Effector memory CD4-positive, alpha-beta T cell (primary cell): ENCODE data around the gene SLC4A4.

ENCODE experiments used
- DNase-seq, 3 donors: peaks; one replicate each; pipeline ENCODE4 v3.0.0-alpha.2; 2020
- H3K27ac ChIP-seq: 2 replicates; pipeline ENCODE4 v1.7.0; 2013; ENCODE audit warnings: mild to moderate bottlenecking, low read length, moderate library complexity; ENCODE audit not compliant: insufficient read depth, poor library complexity, severe bottlenecking
- H3K27me3 ChIP-seq: replicated peaks from 2 replicates; pipeline ENCODE4 v1.7.0; 2013; ENCODE audit warnings: mild to moderate bottlenecking, low read length; ENCODE audit not compliant: insufficient read depth, control insufficient read depth, poor library complexity, severe bottlenecking
- H3K36me3 ChIP-seq: 2 replicates; pipeline ENCODE4 v1.7.0; 2013; ENCODE audit warnings: mild to moderate bottlenecking, low read length, moderate library complexity; ENCODE audit not compliant: control insufficient read depth, insufficient read depth
- H3K4me1 ChIP-seq: 2 replicates; pipeline ENCODE4 v1.7.0; 2013; ENCODE audit warnings: low read length, mild to moderate bottlenecking; ENCODE audit not compliant: control insufficient read depth, insufficient read depth, poor library complexity, severe bottlenecking
- H3K4me3 ChIP-seq: 2 replicates; pipeline ENCODE4 v1.7.0; 2013; ENCODE audit warnings: low read length, low read depth, mild to moderate bottlenecking; ENCODE audit not compliant: insufficient read depth, poor library complexity, severe bottlenecking
- H3K9me3 ChIP-seq: 2 replicates; pipeline ENCODE4 v1.7.0; 2013; ENCODE audit warnings: mild to moderate bottlenecking, low read length, moderate library complexity; ENCODE audit not compliant: control insufficient read depth

SLC4A4 gene

GRCh38 chr4:71474731-71475130, 135.9 kb downstream of the SLC4A4 start:
- H3K4me1 ChIP-seq = no peaks in the 10 kb centered on the region
- no peaks in the 10 kb centered on the region for H3K36me3 ChIP-seq
- H3K4me3 ChIP-seq = no peak overlapping the region
- no peaks in the 10 kb centered on the region for H3K9me3 ChIP-seq
- no peaks in the 10 kb centered on the region for H3K27me3 ChIP-seq
- H3K27ac ChIP-seq = no peak overlapping the region
- DNase-seq = no peak

DNA sequence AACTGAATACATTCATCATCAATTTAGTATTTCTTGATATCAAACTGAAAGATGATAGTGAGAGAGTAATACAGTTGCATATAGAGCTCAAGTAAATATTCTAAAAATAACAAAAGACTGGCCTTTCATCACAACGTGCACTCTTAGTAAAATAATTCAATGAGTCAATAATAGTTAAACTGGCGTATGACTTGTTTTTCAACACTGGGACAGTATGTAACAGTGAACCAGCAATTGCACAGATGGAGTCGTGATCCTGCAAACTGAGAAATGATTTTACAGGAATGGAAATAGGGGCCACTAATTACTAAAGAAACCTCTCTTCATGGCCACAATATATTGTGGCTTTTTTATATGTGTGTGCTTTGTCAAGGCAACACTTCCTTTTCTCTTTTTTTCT, 137.4 kb downstream of the SLC4A4 start:
- H3K4me1 ChIP-seq = no peaks in the 10 kb centered on the region
- DNase-seq = no peak
- H3K4me3 ChIP-seq = no peak overlapping the region
- no peaks in the 10 kb centered on the region for H3K9me3 ChIP-seq
- H3K27me3 ChIP-seq = no peaks in the 10 kb centered on the region
- no peak overlapping the region for H3K27ac ChIP-seq
- H3K36me3 ChIP-seq = no peaks in the 10 kb centered on the region

- no peak overlapping the region for H3K4me3 ChIP-seq
- no peak for DNase-seq
- H3K27ac ChIP-seq = no peak overlapping the region
- no peaks in the 10 kb centered on the region for H3K36me3 ChIP-seq
- no peaks in the 10 kb centered on the region for H3K27me3 ChIP-seq
- no peaks in the 10 kb centered on the region for H3K4me1 ChIP-seq
- H3K9me3 ChIP-seq = no peaks in the 10 kb centered on the region
These were observed 147.9 kb downstream of the SLC4A4 start for GRCh38 chr4:71486550-71487343.

GRCh38 chr4:71487344-71487920, 148.6 kb downstream of the SLC4A4 start:
- Histone ChIP-seq H3K9me3 (no peaks in the 10 kb centered on the region), H3K27me3 (no peaks in the 10 kb centered on the region), H3K27ac (no peak overlapping the region), H3K4me3 (no peak overlapping the region), H3K36me3 (no peaks in the 10 kb centered on the region), H3K4me1 (no peaks in the 10 kb centered on the region)
- no peak for DNase-seq

DNA sequence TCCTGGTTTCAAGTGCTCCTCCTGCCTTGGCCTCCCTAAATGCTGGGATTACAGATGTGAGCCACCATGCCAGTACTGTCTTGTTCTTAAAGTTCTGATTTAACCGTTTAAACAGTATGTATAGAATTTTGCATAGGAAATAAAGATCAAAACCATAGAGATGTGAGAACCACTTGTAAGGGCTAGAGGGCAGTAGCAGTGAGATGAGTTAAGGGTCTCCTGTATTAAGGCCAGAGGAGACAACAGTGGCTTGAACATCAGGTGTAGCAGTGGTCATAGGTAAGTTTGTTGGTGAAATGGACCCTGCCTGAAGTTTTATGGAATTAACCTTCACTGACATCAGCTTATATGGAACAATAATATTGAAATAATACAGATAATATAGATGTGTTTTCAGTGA, 155.7 kb downstream of the SLC4A4 start:
- no peaks in the 10 kb centered on the region for H3K9me3 ChIP-seq
- H3K27ac ChIP-seq = no peak overlapping the region
- no peak for DNase-seq
- H3K36me3 ChIP-seq = no peaks in the 10 kb centered on the region
- no peaks in the 10 kb centered on the region for H3K4me1 ChIP-seq
- H3K4me3 ChIP-seq = no peak overlapping the region
- no peaks in the 10 kb centered on the region for H3K27me3 ChIP-seq

GRCh38 chr4:71495454-71495853, 156.6 kb downstream of the SLC4A4 start:
- no peak for DNase-seq
- H3K9me3 ChIP-seq = no peaks in the 10 kb centered on the region
- H3K4me1 ChIP-seq = no peaks in the 10 kb centered on the region
- H3K36me3 ChIP-seq = no peaks in the 10 kb centered on the region
- H3K4me3 ChIP-seq = no peak overlapping the region
- H3K27me3 ChIP-seq = no peaks in the 10 kb centered on the region
- no peak overlapping the region for H3K27ac ChIP-seq

GRCh38 chr4:71497078-71497477, 158.3 kb downstream of the SLC4A4 start:
- no peak overlapping the region for H3K27ac ChIP-seq
- no peaks in the 10 kb centered on the region for H3K4me1 ChIP-seq
- H3K27me3 ChIP-seq = no peaks in the 10 kb centered on the region
- no peak for DNase-seq
- H3K36me3 ChIP-seq = no peaks in the 10 kb centered on the region
- no peaks in the 10 kb centered on the region for H3K9me3 ChIP-seq
- H3K4me3 ChIP-seq = no peak overlapping the region

- H3K27ac ChIP-seq = no peak overlapping the region
- no peak for DNase-seq
These were observed 159.2 kb downstream of the SLC4A4 start for GRCh38 chr4:71498002-71498401.

DNA sequence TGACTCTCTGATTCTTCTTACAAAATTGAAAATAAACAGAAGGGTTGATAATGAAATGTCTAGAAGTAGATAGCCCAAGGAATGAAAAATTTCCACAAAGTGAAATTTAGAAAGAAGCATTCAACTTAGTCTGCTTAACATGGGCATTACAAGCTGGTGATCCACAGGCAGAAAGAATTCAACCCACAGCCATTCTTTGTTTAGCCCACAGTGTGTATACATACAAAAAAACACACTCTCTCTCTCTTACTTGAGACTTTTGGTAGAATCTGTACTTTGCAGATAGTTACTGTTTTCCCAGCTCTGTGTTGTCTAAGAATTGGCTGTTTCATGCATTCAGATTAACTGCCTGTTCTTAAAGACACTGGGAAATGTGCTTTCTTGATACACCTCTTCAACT, 159.8 kb downstream of the SLC4A4 start:
- Histone ChIP-seq H3K27me3 (no peaks in the 10 kb centered on the region), H3K27ac (no peak overlapping the region), H3K4me3 (no peak overlapping the region), H3K36me3 (no peaks in the 10 kb centered on the region), H3K4me1 (no peaks in the 10 kb centered on the region), H3K9me3 (no peaks in the 10 kb centered on the region)
- DNase-seq = no peak

More at GRCh38 chr4:71498002-71498401, 159.2 kb downstream of the SLC4A4 start:
- Histone ChIP-seq H3K9me3 (no peaks in the 10 kb centered on the region), H3K4me1 (no peaks in the 10 kb centered on the region), H3K36me3 (no peaks in the 10 kb centered on the region), H3K4me3 (no peak overlapping the region), H3K27me3 (no peaks in the 10 kb centered on the region)

GRCh38 chr4:71501992-71502391, 163.2 kb downstream of the SLC4A4 start:
- H3K27me3 ChIP-seq = no peaks in the 10 kb centered on the region
- no peak overlapping the region for H3K27ac ChIP-seq
- no peaks in the 10 kb centered on the region for H3K36me3 ChIP-seq
- no peaks in the 10 kb centered on the region for H3K4me1 ChIP-seq
- no peak overlapping the region for H3K4me3 ChIP-seq
- no peaks in the 10 kb centered on the region for H3K9me3 ChIP-seq
- no peak for DNase-seq
